HG02852 (cell line): ENCODE data around the gene PER2.
"Not testable (repeated sequence)": the region's sequence is repeated elsewhere in the genome, so short reads cannot be mapped to it uniquely, and the experiment has no call there.

Experiments used
- ATAC-seq: cut with Tn5 transposase; IDR thresholded peaks from one replicate; pipeline ENCODE4 v1.9.1; 2021; ENCODE audit warnings: mild to moderate bottlenecking, moderate library complexity; ENCODE audit not compliant: unreplicated experiment

PER2 gene

GRCh38 chr2:238289574-238289973, 1.2 kb upstream of the PER2 start:
- ATAC-seq: no peak

GRCh38 chr2:238288650-238289573, 502 bp upstream of the PER2 start:
- ATAC-seq: peak; percentile 90

- no peak for ATAC-seq
Measured at GRCh38 chr2:238286987-238287736, 1.2 kb downstream of the PER2 start.

GRCh38 chr2:238286551-238286950, 1.9 kb downstream of the PER2 start:
- no peak for ATAC-seq

GRCh38 chr2:238286095-238286494, 2.3 kb downstream of the PER2 start:
- no peak for ATAC-seq

- no peak for ATAC-seq
Measured at GRCh38 chr2:238285653-238286082, 2.7 kb downstream of the PER2 start.

- no peak for ATAC-seq
Measured at GRCh38 chr2:238284802-238285515, 3.5 kb downstream of the PER2 start.

GRCh38 chr2:238282861-238283738, 5.3 kb downstream of the PER2 start:
- ATAC-seq: no peak

GRCh38 chr2:238281826-238282480, 6.5 kb downstream of the PER2 start:
- ATAC-seq: no peak

GRCh38 chr2:238280083-238280825, 8.2 kb downstream of the PER2 start:
- ATAC-seq: no peak

- ATAC-seq: no peak
Measured at GRCh38 chr2:238279324-238279682, 9.1 kb downstream of the PER2 start.

GRCh38 chr2:238278626-238279323, 9.6 kb downstream of the PER2 start:
- ATAC-seq: no peak

- no peak for ATAC-seq
Measured at GRCh38 chr2:238277695-238278094, 10.7 kb downstream of the PER2 start.

GRCh38 chr2:238274152-238274865, 14.1 kb downstream of the PER2 start:
- ATAC-seq: no peak

- not testable (repeated sequence) for ATAC-seq
Measured at GRCh38 chr2:238273433-238273832, 15.0 kb downstream of the PER2 start.

- no peak for ATAC-seq
Measured at GRCh38 chr2:238272156-238272555, 16.3 kb downstream of the PER2 start.

- ATAC-seq: not testable (repeated sequence)
Measured at GRCh38 chr2:238271686-238272085, 16.7 kb downstream of the PER2 start.

- no peak for ATAC-seq
Measured at GRCh38 chr2:238271061-238271554, 17.3 kb downstream of the PER2 start.
